GM21367 (cell line): ENCODE results near the gene TMCC2.

Experiments used
- ATAC-seq: cut with Tn5 transposase; IDR thresholded peaks from one replicate; pipeline ENCODE4 v1.9.1; 2021; ENCODE audit not compliant: unreplicated experiment

Gene TMCC2

GRCh38 chr1:205239078-205239477, 11.3 kb downstream of the TMCC2 start:
- no peak for ATAC-seq

GRCh38 chr1:205240118-205240517, 12.4 kb downstream of the TMCC2 start:
- ATAC-seq = no peak

DNA sequence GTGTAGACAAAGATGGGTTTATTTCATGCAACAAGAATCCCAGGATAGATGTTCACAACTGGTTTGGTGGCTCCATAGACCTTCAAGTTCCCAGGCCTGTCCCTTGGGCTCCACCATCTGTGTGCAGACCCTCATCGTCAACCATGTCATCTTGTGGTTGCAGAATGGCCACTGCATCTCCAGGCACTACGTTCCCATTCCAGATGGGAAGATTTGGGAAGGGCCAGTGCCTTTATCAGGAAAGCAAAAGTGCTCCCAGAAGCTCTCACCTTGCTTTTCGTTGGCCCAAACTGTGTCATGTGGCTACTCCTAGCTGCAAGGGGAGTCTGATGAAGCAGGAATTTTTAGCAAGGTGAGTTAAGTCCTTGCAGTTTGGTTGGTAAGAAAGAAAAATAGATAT, 12.8 kb downstream of the TMCC2 start:
- ATAC-seq = no peak

DNA sequence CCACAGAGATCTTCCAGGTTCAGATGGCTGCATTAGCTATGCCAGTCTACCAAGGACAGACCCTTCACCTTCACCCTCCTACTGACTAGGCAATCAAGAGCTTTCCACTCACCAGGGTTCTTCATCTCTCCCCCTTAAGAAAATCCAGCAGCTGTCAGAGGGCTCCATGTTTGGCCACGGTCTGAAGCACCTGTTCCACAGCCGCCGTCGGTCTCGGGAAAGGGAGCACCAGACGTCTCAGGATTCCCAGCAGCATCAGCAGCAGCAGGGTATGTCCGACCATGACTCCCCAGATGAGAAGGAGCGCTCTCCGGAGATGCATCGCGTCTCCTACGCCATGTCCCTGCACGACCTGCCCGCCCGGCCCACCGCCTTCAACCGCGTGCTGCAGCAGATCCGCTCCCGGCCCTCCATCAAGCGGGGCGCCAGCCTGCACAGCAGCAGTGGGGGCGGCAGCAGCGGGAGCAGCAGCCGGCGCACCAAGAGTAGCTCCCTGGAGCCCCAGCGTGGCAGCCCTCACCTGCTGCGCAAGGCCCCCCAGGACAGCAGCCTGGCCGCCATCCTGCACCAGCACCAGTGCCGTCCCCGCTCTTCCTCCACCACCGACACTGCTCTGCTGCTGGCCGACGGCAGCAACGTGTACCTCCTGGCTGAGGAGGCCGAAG, 13.8 kb downstream of the TMCC2 start:
- ATAC-seq = no peak

GRCh38 chr1:205243350-205244191, 15.8 kb downstream of the TMCC2 start:
- ATAC-seq = no peak

- ATAC-seq = no peak
Observed at GRCh38 chr1:205244384-205244783, 16.6 kb downstream of the TMCC2 start.

DNA sequence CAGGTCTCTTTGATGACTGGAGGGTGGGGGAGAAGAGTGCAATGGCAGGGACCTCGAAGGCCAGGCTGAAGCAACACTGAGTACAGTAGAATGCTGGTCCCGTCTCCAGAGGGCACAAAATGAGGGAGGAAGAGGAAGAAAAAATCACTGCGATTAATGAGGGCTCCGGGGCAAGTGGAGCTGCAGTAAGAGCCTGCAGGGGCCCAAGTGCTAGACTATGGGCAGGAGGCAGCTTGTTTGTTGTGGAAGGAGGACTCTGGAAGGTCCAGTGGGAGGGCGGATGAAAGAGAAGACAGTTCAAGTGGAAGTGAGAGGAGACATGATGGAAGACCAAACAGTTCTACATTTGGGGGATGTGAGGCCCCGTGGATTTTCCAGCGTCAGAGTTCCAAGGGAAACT, 17.4 kb downstream of the TMCC2 start:
- no peak for ATAC-seq

DNA sequence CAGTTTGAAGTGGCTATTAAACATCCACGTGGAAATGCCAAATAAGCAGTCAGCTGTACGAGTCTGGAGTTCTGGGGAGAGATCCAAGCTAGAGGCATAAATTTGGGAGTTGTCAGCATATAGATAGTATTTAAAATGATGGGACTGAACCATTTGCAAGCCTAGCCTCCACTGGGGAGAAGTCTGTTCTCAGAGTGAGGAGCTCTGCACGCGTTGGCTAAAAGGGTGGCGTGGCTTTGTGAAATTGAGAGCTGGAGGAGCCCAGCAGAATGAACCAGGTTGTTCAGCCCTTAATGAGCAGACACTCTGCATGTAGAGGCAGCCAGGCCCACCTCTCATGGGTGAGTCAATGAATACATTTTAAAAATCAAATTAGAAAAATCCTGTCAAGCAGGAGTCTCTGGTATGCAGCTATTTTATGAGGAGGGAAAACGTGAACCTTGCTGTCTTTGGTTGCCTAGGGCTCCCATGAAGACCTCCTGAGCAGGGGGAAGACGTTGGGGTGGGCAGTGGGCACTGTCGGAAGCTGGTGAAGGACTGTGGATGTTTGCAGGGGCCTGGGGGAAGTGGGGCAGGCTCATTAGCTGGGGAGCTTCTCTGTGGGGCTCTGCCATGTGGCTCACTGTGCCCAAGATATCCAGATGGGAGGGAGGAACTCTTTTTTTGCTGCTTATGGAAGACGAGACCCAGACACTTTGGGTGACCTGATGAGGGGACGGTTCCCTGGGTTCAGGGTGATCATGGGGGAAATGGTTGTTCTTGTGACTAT, 18.8 kb downstream of the TMCC2 start:
- ATAC-seq = no peak

GRCh38 chr1:205247130-205247921, 19.6 kb downstream of the TMCC2 start:
- ATAC-seq = no peak

GRCh38 chr1:205248793-205249601, 21.3 kb downstream of the TMCC2 start:
- ATAC-seq = no peak

- no peak for ATAC-seq
Observed at GRCh38 chr1:205249651-205250050, 21.9 kb downstream of the TMCC2 start.

DNA sequence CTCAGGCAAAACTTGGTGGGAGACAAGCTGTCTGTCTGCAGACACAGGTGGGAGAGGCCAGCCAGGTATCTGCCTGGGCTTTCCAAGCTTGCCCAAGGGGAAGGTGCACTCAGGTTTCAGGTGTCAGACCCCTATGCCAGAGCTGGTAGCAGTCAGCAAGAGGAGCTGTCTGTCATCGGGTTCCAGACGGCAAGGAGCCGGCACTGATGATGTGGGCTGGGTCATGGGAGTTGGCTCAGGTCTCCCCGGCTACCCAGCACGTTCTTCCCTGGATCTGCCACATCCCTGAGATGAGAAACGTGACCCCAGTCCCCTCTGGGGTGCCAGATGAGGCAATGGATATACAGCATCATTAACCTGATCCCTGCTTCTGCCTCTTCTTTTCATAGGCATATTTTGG, 23.0 kb downstream of the TMCC2 start:
- no peak for ATAC-seq

GRCh38 chr1:205251576-205251975, 23.8 kb downstream of the TMCC2 start:
- ATAC-seq = no peak

- ATAC-seq = peak; percentile 49
Observed at GRCh38 chr1:205255941-205256780, 28.4 kb downstream of the TMCC2 start.

GRCh38 chr1:205256951-205257625, 29.3 kb downstream of the TMCC2 start:
- ATAC-seq = no peak

DNA sequence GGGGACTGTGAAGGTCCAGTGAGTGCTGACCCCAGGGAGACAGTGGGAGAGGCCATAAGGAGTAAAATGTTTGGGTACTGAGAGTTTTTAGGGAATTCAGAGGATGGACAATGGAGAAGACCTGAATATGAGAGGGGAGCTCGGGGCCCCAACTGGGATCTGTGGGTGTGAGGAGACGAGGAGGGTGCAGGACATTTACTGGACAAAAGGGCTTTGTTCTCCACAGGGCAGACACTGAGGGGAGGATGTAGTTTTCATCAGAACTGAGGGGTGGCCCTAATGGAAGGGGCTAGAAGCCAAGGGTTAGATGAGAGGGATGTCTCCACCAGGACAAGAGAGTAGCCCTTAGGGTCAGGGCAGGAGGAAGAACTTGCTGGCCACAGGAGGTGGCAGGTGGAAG, 30.0 kb downstream of the TMCC2 start:
- no peak for ATAC-seq

- ATAC-seq = no peak
Observed at GRCh38 chr1:205258261-205258691, 30.5 kb downstream of the TMCC2 start.

GRCh38 chr1:205258719-205259118, 31.0 kb downstream of the TMCC2 start:
- ATAC-seq = no peak
